ENCODE results near the gene YTHDF2.
A peak's percentile ranks its signal among the peaks of the same experiment; 100 is the strongest.
"Not testable (repeated sequence)": the region's sequence is repeated elsewhere in the genome, so short reads cannot be mapped to it uniquely, and the experiment has no call there.

The YTHDF2 gene

DNA sequence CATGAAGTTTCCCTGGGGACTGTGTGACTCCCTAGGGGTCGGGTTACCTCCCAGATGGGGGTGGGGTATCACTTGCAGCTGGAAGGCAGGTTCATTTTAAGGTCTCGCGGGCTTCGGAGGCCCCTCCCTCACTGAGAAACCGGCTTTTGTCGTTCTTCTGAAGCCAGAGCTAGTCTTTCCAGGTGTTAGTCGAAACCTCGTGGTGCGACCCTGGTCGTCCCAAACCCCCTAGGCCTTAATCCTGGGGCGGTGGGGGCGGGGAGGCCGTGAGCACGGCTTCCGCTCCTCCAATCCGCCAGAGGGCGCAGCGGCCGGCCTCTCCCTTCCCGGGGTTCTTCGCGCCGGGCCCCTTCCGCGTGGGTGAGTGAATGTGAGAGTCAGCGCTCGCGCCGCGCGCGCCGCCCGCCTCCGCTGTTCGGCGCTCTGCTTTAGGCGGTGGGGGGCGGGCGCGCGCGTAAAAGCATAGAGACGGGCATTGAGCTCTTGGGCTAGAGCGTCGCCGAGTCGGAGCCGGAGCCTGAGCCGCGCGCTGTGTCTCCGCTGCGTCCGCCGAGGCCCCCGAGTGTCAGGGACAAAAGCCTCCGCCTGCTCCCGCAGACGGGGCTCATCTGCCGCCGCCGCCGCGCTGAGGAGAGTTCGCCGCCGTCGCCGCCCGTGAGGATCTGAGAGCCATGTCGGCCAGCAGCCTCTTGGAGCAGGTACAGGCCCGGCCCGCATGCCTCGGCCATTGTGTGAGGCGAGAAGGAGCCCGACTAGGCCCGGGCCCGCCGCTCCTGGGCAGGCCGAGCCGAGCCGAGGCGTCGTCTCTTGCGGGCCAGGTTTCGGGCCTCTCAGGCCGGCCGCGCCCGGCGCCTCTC, at the start of gene YTHDF2:
YTHDF2 (plus strand) TSS at position 491 of the 857 bp plus-strand sequence; CDS start at position 672, 181 bp downstream.
- peak; percentile 99 for DNase-seq

DNA sequence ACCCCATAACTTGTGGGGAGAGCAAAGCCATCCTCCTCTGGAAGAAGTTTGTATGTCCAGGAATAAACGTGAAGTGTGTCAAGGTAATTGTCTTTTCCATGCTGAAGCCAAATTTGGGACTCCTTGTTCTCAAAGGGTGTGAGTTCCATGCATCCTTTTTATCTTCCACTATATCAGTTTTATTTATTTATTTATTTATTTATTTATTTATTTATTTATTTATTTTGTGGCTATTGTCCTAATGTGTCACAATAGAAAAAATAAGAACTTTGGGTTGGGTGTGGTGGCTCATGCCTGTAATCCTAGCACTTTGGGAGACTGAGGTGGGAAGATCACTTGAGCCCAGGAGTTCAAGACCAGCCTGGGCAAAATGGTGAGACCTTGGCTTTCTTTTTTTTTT, 45.1 kb upstream of the YTHDF2 start:
- DNase-seq = not testable (repeated sequence)

- no peak for DNase-seq
These were observed 33.1 kb upstream of the YTHDF2 start for GRCh38 chr1:28703629-28704028.

DNA sequence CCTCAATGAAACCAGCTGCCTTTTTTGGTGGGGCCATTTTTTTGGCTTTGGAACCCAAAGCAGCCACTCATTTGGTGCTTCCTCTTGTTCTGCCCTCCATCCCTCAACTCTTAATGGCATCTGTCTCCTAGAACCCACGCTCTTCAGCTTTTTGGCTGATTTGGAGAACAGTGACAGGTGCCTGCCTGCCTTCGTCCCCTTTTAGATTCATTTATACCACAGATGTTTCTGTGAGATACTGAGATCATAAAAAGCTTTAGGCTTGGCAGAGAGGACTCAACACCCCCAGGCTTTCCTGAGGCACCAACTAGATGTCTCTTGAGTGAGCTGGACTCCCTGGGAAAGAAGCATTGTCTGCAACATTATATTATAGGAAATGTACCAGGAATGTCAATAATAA, 20.4 kb upstream of the YTHDF2 start:
- DNase-seq = no peak

- no peak for DNase-seq
These were observed 18.6 kb upstream of the YTHDF2 start for GRCh38 chr1:28718166-28718565.

DNA sequence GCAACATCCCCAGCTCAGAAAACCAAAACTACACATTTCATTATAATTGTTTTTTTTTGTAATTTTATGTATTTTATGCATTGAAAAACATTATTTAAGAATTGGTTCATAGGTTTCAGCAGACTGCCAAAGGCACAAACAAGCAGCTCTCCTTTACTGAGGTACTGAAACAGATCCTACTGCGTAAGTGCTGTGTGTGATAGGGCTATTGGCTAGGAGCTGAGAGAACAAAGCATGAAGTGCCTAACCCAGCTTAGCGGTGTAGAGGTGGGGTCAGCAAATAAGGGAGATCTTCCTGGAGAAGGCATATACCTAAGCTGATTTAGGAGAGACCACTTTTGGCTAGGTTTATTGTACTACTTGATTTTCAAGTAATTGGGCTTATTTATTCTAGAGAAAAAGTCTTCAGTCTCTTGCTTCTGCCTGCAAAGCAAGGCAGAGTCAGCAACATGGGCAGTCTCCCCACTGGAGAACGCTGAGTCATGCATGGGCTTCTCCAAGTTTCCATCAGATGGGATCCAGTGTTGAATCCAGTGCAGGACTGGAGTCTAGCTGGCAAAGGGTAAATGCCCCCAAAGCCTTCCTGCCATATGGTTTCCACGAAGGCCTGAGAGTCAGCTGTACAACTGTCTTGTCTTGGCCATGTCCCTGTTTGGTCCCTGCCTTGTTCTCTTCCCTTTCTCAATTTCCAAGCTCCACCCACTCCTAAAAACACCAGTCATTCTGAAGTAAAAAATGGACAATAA, 18.0 kb upstream of the YTHDF2 start:
- no peak for DNase-seq

GRCh38 chr1:28719332-28719619, 17.5 kb upstream of the YTHDF2 start:
- no peak for DNase-seq

DNA sequence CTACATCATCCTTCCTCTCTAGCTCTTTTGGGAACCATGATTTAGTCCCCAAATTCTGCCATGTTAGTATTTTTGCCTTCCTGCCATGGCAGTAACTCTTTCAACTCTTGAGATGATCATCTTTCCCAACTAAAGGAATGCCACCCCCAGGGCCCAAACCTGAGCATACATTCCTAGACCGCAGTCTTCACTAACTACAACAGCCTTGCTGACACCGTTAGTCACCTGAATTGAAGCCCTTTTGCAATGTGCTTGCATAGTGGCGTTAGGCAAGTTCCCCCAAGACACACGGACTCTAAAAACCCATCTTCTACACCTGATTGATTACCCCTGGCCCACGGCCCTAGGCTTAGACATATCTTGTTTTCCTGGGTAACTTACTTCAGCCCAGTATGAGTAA, 16.4 kb upstream of the YTHDF2 start:
- no peak for DNase-seq

- not testable (repeated sequence) for DNase-seq
These were observed 14.8 kb upstream of the YTHDF2 start for GRCh38 chr1:28721927-28722326.

DNA sequence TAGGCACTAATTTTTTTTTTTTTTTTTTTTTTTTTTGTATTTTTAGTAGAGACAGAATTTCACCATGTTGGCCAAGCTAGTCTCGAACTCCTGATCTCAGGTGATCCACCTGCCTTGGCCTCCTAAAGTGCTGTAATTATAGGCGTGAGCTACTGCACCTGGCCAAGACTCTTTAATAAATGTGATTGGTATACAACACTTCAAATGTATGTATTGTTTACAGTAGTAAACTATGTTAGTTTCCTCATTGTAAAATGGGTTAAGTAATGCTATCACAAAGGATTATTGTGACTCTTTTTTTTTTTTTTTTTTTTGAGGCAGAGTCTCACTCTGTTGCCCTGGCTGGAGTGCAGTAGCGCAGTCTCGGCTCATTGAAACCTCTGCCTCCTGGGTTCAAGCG, 11.4 kb upstream of the YTHDF2 start:
- not testable (repeated sequence) for DNase-seq

- no peak for DNase-seq
These were observed 735 bp upstream of the YTHDF2 start for GRCh38 chr1:28735961-28736449.

DNA sequence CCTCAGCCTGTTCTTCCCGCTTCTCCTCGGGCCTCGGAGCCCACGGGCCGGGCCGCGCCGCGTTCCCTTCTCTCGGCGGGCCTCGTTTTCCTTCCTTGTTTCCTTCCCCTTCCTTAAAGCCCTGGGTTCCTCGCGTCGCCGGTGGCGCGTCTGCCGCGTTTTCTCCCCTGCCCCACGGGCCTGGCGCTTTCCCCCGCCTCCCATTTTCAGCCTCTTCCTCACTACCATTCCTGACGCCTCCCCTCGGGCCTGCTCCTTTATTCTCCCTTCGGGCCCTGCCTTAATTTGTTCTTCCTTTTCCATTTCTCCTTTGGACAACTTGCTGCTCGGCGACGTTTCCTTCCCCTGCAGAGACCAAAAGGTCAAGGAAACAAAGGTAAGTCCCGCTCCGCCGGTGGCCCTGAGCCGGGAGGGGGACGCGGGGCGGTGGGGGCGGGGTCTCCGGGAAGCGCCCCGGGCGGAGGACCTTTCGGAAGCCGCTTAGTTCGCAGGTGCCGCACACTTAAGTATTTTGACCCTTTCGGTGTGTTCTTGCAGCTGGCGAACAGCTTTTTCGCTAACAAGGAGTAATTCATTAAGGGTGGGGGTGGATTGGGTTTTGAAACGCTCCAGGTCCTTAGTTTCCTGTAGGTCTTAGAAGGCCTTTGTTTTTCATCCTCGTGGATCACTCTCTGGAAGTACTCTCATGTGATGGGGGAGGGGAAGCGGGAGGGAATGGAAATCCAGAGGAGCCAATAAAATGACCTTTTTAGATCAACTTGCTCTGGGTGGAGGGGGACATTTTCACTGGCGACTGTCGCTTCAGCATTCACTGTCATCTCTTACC, 780 bp downstream of the YTHDF2 start:
- peak; percentile 54 for DNase-seq

GRCh38 chr1:28740118-28740517, 3.4 kb downstream of the YTHDF2 start:
- DNase-seq = no peak

DNA sequence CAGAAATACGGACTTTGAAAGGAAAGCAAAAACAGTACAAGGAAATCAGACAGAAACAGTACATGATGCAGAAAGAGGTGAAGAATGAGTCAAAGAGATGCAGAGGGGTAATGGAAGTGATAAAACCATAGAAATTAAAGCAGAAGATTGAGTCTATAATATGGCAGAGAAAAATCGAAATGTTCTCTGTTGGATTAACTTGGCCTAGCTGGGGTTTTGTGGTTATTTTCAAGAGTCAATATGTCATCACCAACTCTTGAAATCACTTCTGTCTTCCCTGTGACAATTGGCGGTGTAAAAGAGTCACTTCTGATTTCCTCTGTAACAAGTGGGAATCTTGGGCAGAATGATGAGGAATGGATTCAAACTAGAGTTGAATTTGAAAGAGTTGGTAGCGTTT, 7.4 kb downstream of the YTHDF2 start:
- DNase-seq = no peak

- no peak for DNase-seq
These were observed 9.0 kb downstream of the YTHDF2 start for GRCh38 chr1:28745653-28746173.

GRCh38 chr1:28750330-28750729, 13.6 kb downstream of the YTHDF2 start:
- DNase-seq = no peak

GRCh38 chr1:28750771-28751294, 14.1 kb downstream of the YTHDF2 start:
- not testable (repeated sequence) for DNase-seq

DNA sequence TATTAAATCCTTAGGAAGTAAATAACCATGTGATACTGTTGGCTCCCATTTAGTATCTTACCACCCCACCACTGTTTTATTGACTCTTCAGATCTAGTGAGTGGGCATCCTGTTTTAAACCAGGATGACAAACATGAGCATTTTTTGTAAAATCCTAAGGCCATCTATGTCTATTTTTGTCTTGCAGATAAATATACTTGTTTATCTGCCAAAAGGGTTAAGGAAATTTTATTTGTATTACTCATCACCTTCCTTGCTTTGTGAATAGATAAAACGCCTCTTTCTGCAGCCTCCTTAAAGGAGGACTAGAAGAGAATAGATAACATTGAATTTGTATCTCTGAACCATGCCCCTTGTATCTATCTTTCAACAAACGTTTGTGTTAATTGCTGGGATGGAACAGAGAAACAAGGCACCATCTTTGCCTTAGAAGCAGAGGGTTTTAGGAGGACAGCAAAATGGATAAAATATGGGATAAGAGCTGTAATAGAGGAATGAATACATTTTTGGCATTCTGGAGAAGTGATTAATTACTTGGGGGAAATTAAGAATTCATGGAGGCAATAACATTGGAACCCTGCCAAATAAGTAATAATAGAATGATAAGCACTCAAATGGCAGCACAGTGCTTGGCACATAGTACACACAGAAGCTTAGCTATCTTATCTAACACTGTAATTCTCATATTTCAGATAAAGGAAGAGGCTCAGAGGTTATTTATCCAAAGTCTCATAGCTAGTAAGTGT, 14.7 kb downstream of the YTHDF2 start:
- DNase-seq = no peak

GRCh38 chr1:28755701-28756100, 19.0 kb downstream of the YTHDF2 start:
- DNase-seq = no peak

GRCh38 chr1:28756846-28757245, 20.1 kb downstream of the YTHDF2 start:
- no peak for DNase-seq

DNA sequence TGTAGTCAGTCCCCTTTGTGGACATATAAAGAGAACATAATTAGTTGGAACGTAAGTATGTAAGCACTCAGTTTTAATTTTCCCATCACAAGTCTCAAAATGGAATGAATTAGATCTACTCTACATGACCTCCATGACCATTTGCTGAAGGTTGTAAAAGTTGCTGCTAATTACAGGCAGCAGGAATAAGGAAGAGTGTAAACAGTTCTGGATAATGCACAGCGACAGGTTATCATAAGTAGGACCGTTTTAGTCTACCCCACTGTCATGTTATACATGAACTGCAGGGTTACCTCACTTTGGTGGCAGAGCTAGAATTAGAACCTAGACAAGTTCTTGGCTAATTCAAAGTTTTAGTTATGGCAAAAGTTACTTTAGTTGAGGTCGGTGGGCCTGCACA, 21.7 kb downstream of the YTHDF2 start:
- no peak for DNase-seq

GRCh38 chr1:28759257-28759656, 22.5 kb downstream of the YTHDF2 start:
- DNase-seq = no peak
